Colonic mucosa (tissue), 4 donors: ENCODE results near the gene SIPA1L3. TPM values are rescaled to one million over a fixed set of nuclear protein-coding genes. Genes with fewer than 3 reads are reported as not detected.

ENCODE experiments used
- DNase-seq: peaks from one replicate; pipeline ENCODE4 v3.0.0-alpha.2; 2020
- H3K27ac ChIP-seq: fragments of 200-600 bp; one replicate; pipeline ENCODE4 v1.8.0; 2021
- H3K27me3 ChIP-seq: fragments of 200-600 bp; one replicate; pipeline ENCODE4 v1.8.0; 2021
- H3K36me3 ChIP-seq: fragments of 200-600 bp; one replicate; pipeline ENCODE4 v1.8.0; 2021
- H3K4me1 ChIP-seq: fragments of 200-600 bp; one replicate; pipeline ENCODE4 v1.8.0; 2021; ENCODE audit warnings: mild to moderate bottlenecking
- H3K4me3 ChIP-seq: fragments of 200-600 bp; one replicate; pipeline ENCODE4 v1.8.0; 2021
- H3K9ac ChIP-seq, 2 donors: one replicate each; pipeline ENCODE4 v1.7.0; 2013; ENCODE audit warnings: control low read depth in 2 of 2, low read depth in 2 of 2, low read length in 2 of 2
- H3K9me3 ChIP-seq: fragments of 200-600 bp; one replicate; pipeline ENCODE4 v1.8.0; 2021
- intact Hi-C: fragments of 100-400 bp; cut with DNase I; formaldehyde crosslinking; loops from one replicate; pipeline ENCODE4 v1.14.1; 2022
- total RNA-seq, 2 donors: library from RNA; stranded (reverse); fragmentation: NEBNext Ultra II Directional in 1 of 2; extraction: Animal tissue kit (Norgen Biotek cat#: 25700) in 1 of 2; gene quantifications; one replicate each; pipeline ENCODE4 v1.2.1, GENCODE V29; 2021
- TF ChIP-seq, protein P1 (sequence below): fragments of 200-600 bp; IDR thresholded peaks from one replicate; pipeline ENCODE4 v1.8.0; 2022; ENCODE audit warnings: antibody characterized with exemption, mild to moderate bottlenecking
- donor health status: healthy.
- donor health status: DM: no; HTN: no; CAD: no.
- donor health status: DM: no; HTN: no; CAD: no.

The SIPA1L3 gene
- total RNA-seq, 2 donors from 2014 or later, result 98.6 to 113 TPM

DNA sequence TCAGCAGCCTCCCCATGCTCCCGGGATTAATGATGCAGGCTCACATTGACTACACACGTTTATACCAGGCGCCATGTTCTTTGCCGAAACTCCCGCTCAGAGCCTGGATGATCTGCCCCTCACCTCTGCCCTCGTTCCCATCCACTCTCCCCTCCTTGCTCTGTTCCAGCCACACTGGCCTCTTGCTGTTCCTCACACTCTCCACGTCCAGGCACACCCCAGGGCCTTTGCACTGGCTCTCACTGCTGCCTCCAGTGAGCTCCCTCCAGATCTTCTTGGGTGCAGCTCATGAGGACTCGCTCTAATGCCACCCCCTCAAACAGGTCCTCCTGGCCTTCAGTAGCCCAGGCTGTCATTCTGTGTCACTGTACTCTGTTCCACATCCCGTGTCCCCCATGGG lies 277.8 kb downstream of the SIPA1L3 start:
- H3K4me1 ChIP-seq, result no peaks in the 10 kb centered on the region
- H3K4me3 ChIP-seq, result no peak overlapping the region
- no peak overlapping the region for H3K27ac ChIP-seq
- peaks cover 10% of the 10 kb centered on the region for H3K36me3 ChIP-seq
- DNase-seq, result no peak
- H3K27me3 ChIP-seq, result no peaks in the 10 kb centered on the region
- intact Hi-C loops, result no loop called here
- H3K9me3 ChIP-seq, result no peaks in the 10 kb centered on the region
- H3K9ac ChIP-seq, result no peak overlapping the region
- TF ChIP-seq, protein P1, sequence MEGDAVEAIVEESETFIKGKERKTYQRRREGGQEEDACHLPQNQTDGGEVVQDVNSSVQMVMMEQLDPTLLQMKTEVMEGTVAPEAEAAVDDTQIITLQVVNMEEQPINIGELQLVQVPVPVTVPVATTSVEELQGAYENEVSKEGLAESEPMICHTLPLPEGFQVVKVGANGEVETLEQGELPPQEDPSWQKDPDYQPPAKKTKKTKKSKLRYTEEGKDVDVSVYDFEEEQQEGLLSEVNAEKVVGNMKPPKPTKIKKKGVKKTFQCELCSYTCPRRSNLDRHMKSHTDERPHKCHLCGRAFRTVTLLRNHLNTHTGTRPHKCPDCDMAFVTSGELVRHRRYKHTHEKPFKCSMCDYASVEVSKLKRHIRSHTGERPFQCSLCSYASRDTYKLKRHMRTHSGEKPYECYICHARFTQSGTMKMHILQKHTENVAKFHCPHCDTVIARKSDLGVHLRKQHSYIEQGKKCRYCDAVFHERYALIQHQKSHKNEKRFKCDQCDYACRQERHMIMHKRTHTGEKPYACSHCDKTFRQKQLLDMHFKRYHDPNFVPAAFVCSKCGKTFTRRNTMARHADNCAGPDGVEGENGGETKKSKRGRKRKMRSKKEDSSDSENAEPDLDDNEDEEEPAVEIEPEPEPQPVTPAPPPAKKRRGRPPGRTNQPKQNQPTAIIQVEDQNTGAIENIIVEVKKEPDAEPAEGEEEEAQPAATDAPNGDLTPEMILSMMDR, result no peak

DNA sequence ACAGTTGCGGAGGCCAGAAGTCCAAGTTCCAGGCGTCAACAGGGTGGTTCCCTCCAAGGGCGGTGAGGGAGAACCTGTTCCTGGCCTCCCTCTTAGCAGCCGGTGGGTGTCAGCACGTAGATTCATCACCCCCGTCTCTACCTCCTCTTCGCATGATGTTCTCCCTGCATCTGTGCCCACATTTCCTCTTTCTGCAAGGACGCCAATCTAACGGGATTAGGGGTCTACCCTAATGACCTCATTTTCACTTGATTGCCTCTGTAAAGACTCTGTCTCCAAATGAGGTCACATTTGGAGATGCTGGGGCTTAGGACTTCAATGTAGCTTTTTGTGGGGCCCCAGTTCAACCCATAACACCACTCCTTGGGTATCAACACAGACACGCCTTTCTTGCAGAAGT lies 278.6 kb downstream of the SIPA1L3 start:
- peaks cover 10% of the 10 kb centered on the region for H3K36me3 ChIP-seq
- no peak overlapping the region for H3K27ac ChIP-seq
- DNase-seq, result no peak
- H3K9me3 ChIP-seq, result no peaks in the 10 kb centered on the region
- intact Hi-C loops, result no loop called here
- H3K9ac ChIP-seq, result no peak overlapping the region
- no peaks in the 10 kb centered on the region for H3K27me3 ChIP-seq
- no peak overlapping the region for H3K4me3 ChIP-seq
- TF ChIP-seq, protein P1, result no peak
- H3K4me1 ChIP-seq, result no peaks in the 10 kb centered on the region

DNA sequence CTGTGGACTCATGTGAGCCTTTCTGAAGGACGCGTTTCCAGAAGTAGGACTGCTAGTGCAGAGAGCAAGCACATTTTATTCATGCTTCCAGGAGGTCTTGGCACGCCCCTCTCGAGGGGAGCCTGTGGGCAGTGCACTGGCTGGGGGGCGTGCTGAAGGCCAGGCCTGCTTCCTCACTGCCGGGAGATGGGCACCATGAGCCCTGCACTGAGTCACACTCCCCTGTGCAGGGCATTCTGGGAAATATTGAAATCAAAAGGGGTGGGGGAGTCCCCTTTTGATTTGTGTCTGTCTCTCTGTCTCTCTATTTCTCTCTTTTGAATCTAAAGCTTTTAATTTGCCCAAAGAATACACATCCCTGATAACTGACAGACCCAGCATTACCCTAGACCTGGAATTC lies 283.1 kb downstream of the SIPA1L3 start:
- H3K4me1 ChIP-seq, result no peaks in the 10 kb centered on the region
- H3K9me3 ChIP-seq, result no peaks in the 10 kb centered on the region
- DNase-seq, result no peak
- H3K9ac ChIP-seq, result no peak overlapping the region
- no peaks in the 10 kb centered on the region for H3K27me3 ChIP-seq
- no peak overlapping the region for H3K27ac ChIP-seq
- TF ChIP-seq, protein P1, result no peak
- no peak overlapping the region for H3K4me3 ChIP-seq
- intact Hi-C loops, result no loop called here
- H3K36me3 ChIP-seq, result peaks cover 3% of the 10 kb centered on the region

- Histone ChIP-seq H3K36me3 (no peaks in the 10 kb centered on the region), H3K27me3 (no peaks in the 10 kb centered on the region), H3K4me3 (no peak overlapping the region), H3K9ac (no peak overlapping the region), H3K9me3 (no peaks in the 10 kb centered on the region), H3K4me1 (no peaks in the 10 kb centered on the region), H3K27ac (no peak overlapping the region)
- no peak for DNase-seq
- TF ChIP-seq, protein P1, result no peak
- intact Hi-C loops, result no loop called here
Observed at GRCh38 chr19:38190793-38191192, 283.8 kb downstream of the SIPA1L3 start.

GRCh38 chr19:38191747-38192146 lies 284.7 kb downstream of the SIPA1L3 start:
- Histone ChIP-seq H3K27ac (no peak overlapping the region), H3K4me3 (no peak overlapping the region), H3K9ac (no peak overlapping the region), H3K4me1 (no peaks in the 10 kb centered on the region), H3K27me3 (no peaks in the 10 kb centered on the region), H3K36me3 (no peaks in the 10 kb centered on the region), H3K9me3 (no peaks in the 10 kb centered on the region)
- DNase-seq, result no peak
- TF ChIP-seq, protein P1, result no peak
- intact Hi-C loops, result no loop called here

GRCh38 chr19:38193445-38193844 lies 286.4 kb downstream of the SIPA1L3 start:
- TF ChIP-seq, protein P1, result no peak
- Histone ChIP-seq H3K36me3 (peaks cover 5% of the 10 kb centered on the region), H3K27ac (no peak overlapping the region), H3K4me3 (no peak overlapping the region), H3K4me1 (no peaks in the 10 kb centered on the region), H3K9ac (no peak overlapping the region), H3K9me3 (no peaks in the 10 kb centered on the region), H3K27me3 (no peaks in the 10 kb centered on the region)
- intact Hi-C loops, result no loop called here
- DNase-seq, result no peak
